HEK293T (cell line): ENCODE results near the gene IL4R.

ENCODE experiments used
- BHLHE40 ChIP-seq: fragments of 450-650 bp; IDR thresholded peaks from 2 replicates; pipeline ENCODE4 v1.6.1; 2016; ENCODE audit warnings: mild to moderate bottlenecking, moderate library complexity, borderline replicate concordance
- HDGF ChIP-seq: fragments of 450-650 bp; IDR thresholded peaks from 2 replicates; pipeline ENCODE4 v1.6.1; 2017; ENCODE audit warnings: antibody characterized with exemption, borderline replicate concordance
- NFRKB ChIP-seq: fragments of 450-650 bp; IDR thresholded peaks from 2 replicates; pipeline ENCODE4 v1.6.1; 2016; ENCODE audit warnings: mild to moderate bottlenecking, moderate library complexity
- PKNOX1 ChIP-seq: fragments of 450-650 bp; IDR thresholded peaks from 2 replicates; pipeline ENCODE4 v1.6.1; 2016
- SUZ12 ChIP-seq: fragments of 450-650 bp; IDR thresholded peaks from 2 replicates; pipeline ENCODE4 v1.6.1; 2016; ENCODE audit warnings: mild to moderate bottlenecking
- TARDBP ChIP-seq: fragments of 450-650 bp; IDR thresholded peaks from 2 replicates; pipeline ENCODE4 v1.6.1; 2016

- TF ChIP-seq BHLHE40, result no peak
- TF ChIP-seq HDGF, result no peak
- TF ChIP-seq SUZ12, result no peak
- TF ChIP-seq TARDBP, result no peak
- TF ChIP-seq NFRKB, result no peak
- TF ChIP-seq PKNOX1, result no peak
Observed at GRCh38 chr16:27273330-27273669, 40.5 kb upstream of the IL4R start.
